ENCODE measurements around the gene RRAS.
A peak's percentile ranks its signal among the peaks of the same experiment; 100 is the strongest.

- no peak for TF ChIP-seq CTCF (IDR thresholded peaks at IDR 0.05 in 8 of 11, conservative IDR thresholded peaks at IDR 0.05 in 3 of 11)
- TF ChIP-seq POLR2AphosphoS5 (IDR thresholded peaks at IDR 0.05), result peak in 1 of 3 donors; percentile 36
- no peak for TF ChIP-seq POLR2A (IDR thresholded peaks at IDR 0.05)
Observed at GRCh38 chr19:49615861-49616260, 24.1 kb downstream of the RRAS start.
